Endodermal cell (in vitro differentiated cells): ENCODE measurements around the gene PTPRN2. TPM values are rescaled to one million over a fixed set of nuclear protein-coding genes. Genes with fewer than 3 reads are reported as not detected.

Experiments
- DNase-seq: peaks from one replicate; pipeline ENCODE4 v3.0.0-alpha.2; 2017
- H3K27ac ChIP-seq: 2 replicates; pipeline ENCODE4 v1.5.1; 2013; ENCODE audit warnings: mild to moderate bottlenecking, low read depth, low read length, moderate library complexity
- H3K27me3 ChIP-seq: 2 replicates; pipeline ENCODE4 v1.6.1; 2013; ENCODE audit warnings: mild to moderate bottlenecking, low read length, moderate library complexity; ENCODE audit not compliant: insufficient read depth, control insufficient read depth, poor library complexity, severe bottlenecking
- H3K36me3 ChIP-seq: 2 replicates; pipeline ENCODE4 v1.7.0; 2013; ENCODE audit warnings: mild to moderate bottlenecking, low read length, moderate library complexity; ENCODE audit not compliant: control insufficient read depth, insufficient read depth
- H3K4me1 ChIP-seq: one replicate; pipeline ENCODE4 v1.7.0; 2013; ENCODE audit warnings: low read length; ENCODE audit not compliant: control insufficient read depth, insufficient read depth
- H3K4me3 ChIP-seq: 2 replicates; pipeline ENCODE4 v1.5.1; 2013; ENCODE audit warnings: mild to moderate bottlenecking, low read length, moderate library complexity
- H3K9ac ChIP-seq: 2 replicates; pipeline ENCODE4 v1.6.1; 2013; ENCODE audit warnings: mild to moderate bottlenecking, low read length, moderate library complexity; ENCODE audit not compliant: poor library complexity, severe bottlenecking; ENCODE audit errors: extremely low read depth
- H3K9me3 ChIP-seq: 2 replicates; pipeline ENCODE4 v1.6.1; 2013; ENCODE audit warnings: mild to moderate bottlenecking, low read length, moderate library complexity; ENCODE audit not compliant: control insufficient read depth
- H3K27ac Mint-ChIP-seq: 2 replicates; pipeline ENCODE4 v1.8.0; 2020; ENCODE audit warnings: mixed read lengths
- H3K27me3 Mint-ChIP-seq: 2 replicates; pipeline ENCODE4 v1.8.0; 2021; ENCODE audit warnings: mild to moderate bottlenecking, mixed read lengths; ENCODE audit not compliant: insufficient read depth
- H3K36me3 Mint-ChIP-seq: 2 replicates; pipeline ENCODE4 v1.8.0; 2020; ENCODE audit warnings: low read depth, mixed read lengths
- H3K4me1 Mint-ChIP-seq: 2 replicates; pipeline ENCODE4 v1.8.0; 2020; ENCODE audit warnings: mixed read lengths
- H3K4me3 Mint-ChIP-seq: 2 replicates; pipeline ENCODE4 v1.8.0; 2020; ENCODE audit warnings: mild to moderate bottlenecking, moderate library complexity, mixed read lengths
- H3K9me3 Mint-ChIP-seq: 2 replicates; pipeline ENCODE4 v1.8.0; 2020; ENCODE audit warnings: mild to moderate bottlenecking, mixed read lengths
- CTCF ChIP-seq: fragments of 200-600 bp; sonication (generic); conservative IDR thresholded peaks from 2 replicates; pipeline ENCODE4 v1.5.0; 2021; ENCODE audit warnings: antibody characterized with exemption, mild to moderate bottlenecking
- WGBS, 2 experiments: methylation state at CpG; one replicate each; pipeline versions ENCODE4 v1.1.5 to v1.1.7; 2013; ENCODE audit warnings: missing lambda C conversion rate in 2 of 2, mixed read lengths in 1 of 2; ENCODE audit not compliant: insufficient coverage in 1 of 2, insufficient read length in 1 of 2; 5-methylcytosine and 5-hydroxymethylcytosine counted together
- total RNA-seq, 2 donors: library from RNA; stranded (reverse); fragmentation: NEBNext Ultra II Directional in 1 of 2; extraction: Animal tissue kit (Norgen Biotek cat#: 25700) in 1 of 2; gene quantifications; 2 replicates in 1 of 2; 3 replicates in 1 of 2; pipeline ENCODE4 v1.2.1, GENCODE V29; 2021

The PTPRN2 gene
- total RNA-seq, 2 donors from 2014 or later = 0.69 to 1.2 TPM

DNA sequence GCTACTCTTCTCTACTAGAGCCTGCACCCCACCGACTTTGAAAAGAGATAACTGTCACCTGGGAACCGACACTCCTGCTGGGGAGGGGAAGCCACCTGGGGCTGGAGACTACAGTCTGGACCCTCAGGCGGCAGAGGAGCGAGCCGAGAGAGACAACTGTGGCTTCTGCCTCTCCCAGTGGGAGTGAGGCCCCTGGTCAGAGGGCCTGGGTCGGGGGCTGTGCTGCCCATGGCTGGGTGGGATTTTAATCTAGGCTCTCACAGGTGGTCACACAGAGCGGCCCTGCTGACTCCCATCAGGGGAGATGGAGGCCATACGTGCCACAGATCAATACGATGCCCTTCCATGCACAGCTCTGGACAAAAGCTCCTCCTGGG, 878.7 kb downstream of the PTPRN2 start:
- 76 to 77% methylated on average over 5 to 9 of the region's 9 CpGs for WGBS, 2 experiments
- DNase-seq = peak; percentile 20
- H3K27me3 ChIP-seq = no peaks in the 10 kb centered on the region

GRCh38 chr7:157707983-157708918, 879.4 kb downstream of the PTPRN2 start:
- no peak overlapping the region for H3K4me3 Mint-ChIP-seq
- DNase-seq = peak; percentile 51
- H3K4me3 ChIP-seq = no peak overlapping the region
- H3K4me1 ChIP-seq = no peaks in the 10 kb centered on the region
- no peak overlapping the region for H3K27ac Mint-ChIP-seq
- H3K27me3 ChIP-seq = no peaks in the 10 kb centered on the region
- H3K36me3 ChIP-seq = no peaks in the 10 kb centered on the region
- peak; percentile 38 for TF ChIP-seq CTCF
- peaks cover 3% of the 10 kb centered on the region for H3K4me1 Mint-ChIP-seq
- H3K36me3 Mint-ChIP-seq = no peaks in the 10 kb centered on the region
- no peak overlapping the region for H3K9ac ChIP-seq
- H3K27ac ChIP-seq = no peak overlapping the region
- H3K9me3 ChIP-seq = peaks cover 50% of the 10 kb centered on the region
- no peaks in the 10 kb centered on the region for H3K9me3 Mint-ChIP-seq
- WGBS, 2 experiments = 76 to 78% methylated on average over 19 to 23 of the region's 23 CpGs
- H3K27me3 Mint-ChIP-seq = peaks cover 14% of the 10 kb centered on the region

More for the DNA sequence above, 878.7 kb downstream of the PTPRN2 start:
- Mint-ChIP-seq H3K36me3 (no peaks in the 10 kb centered on the region), H3K9me3 (no peaks in the 10 kb centered on the region), H3K27ac (no peak overlapping the region), H3K4me3 (no peak overlapping the region), H3K4me1 (peaks cover 3% of the 10 kb centered on the region), H3K27me3 (peaks cover 14% of the 10 kb centered on the region)
- Histone ChIP-seq H3K27ac (no peak overlapping the region), H3K4me3 (no peak overlapping the region), H3K4me1 (no peaks in the 10 kb centered on the region), H3K9ac (no peak overlapping the region), H3K9me3 (peaks cover 54% of the 10 kb centered on the region), H3K36me3 (no peaks in the 10 kb centered on the region)
- TF ChIP-seq CTCF = no peak

DNA sequence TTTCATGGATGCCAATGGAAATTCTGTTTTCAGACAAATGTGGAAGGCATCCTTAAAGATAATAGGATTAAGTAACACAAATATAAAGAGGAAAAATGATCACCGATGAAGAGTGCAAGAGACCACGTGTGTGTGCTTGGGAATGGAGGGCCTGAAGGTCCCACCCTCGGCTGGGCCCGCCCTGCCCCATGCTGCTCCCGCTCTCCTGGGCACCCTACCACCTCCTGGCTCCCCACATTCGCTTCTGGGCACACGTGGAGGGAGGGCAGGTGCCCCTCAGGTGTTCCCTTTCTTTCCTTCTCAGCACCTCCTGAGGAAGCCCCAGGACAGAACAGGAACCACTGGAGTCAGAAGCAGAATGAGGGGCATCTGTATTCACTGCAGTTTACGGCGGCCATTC, 883.3 kb downstream of the PTPRN2 start:
- peak; percentile 13 for DNase-seq
- Histone ChIP-seq H3K27ac (no peak overlapping the region), H3K4me3 (no peak overlapping the region), H3K36me3 (no peaks in the 10 kb centered on the region), H3K27me3 (no peaks in the 10 kb centered on the region), H3K9me3 (peaks cover 56% of the 10 kb centered on the region), H3K9ac (no peak overlapping the region), H3K4me1 (no peaks in the 10 kb centered on the region)
- H3K36me3 Mint-ChIP-seq = no peaks in the 10 kb centered on the region
- peaks cover 36% of the 10 kb centered on the region for H3K27me3 Mint-ChIP-seq
- no peak overlapping the region for H3K4me3 Mint-ChIP-seq
- WGBS, 2 experiments = 65 to 88% methylated on average over 2 to 9 of the region's 9 CpGs
- H3K9me3 Mint-ChIP-seq = no peaks in the 10 kb centered on the region
- H3K4me1 Mint-ChIP-seq = peaks cover 3% of the 10 kb centered on the region
- no peak overlapping the region for H3K27ac Mint-ChIP-seq
- TF ChIP-seq CTCF = no peak
